HEK293 (cell line): ENCODE results near the gene FLT4.

Experiments used
- CTCF ChIA-PET: fragments of 350-600 bp; formaldehyde crosslinking; extraction: SDS; loops from one replicate; lab custom pipeline; 2021; ENCODE audit warnings: antibody characterized with exemption; lab: Yijun Ruan, JAX
- POLR2A ChIA-PET: fragments of 300-600 bp; formaldehyde crosslinking; extraction: SDS; loops from one replicate; lab custom pipeline; 2020; ENCODE audit warnings: antibody characterized with exemption, inconsistent platforms; lab: Yijun Ruan, JAX
- H3K27ac ChIP-seq: fragments of 200-500 bp; sonication (Bioruptor generic); 2 replicates; pipeline ENCODE4 v1.5.1; 2014; ENCODE audit warnings: low read depth, low read length, control low read depth, inconsistent platforms; ENCODE audit errors: extremely low read depth
- H3K36me3 ChIP-seq, 2 experiments: fragments of 200-500 bp in 1 of 2; sonication (Bioruptor generic) in 1 of 2; 1 replicate in 1 of 2; 2 replicates in 1 of 2; pipeline ENCODE4 v1.5.1; 2014 to 2017; ENCODE audit warnings: inconsistent platforms in 2 of 2, low read length in 2 of 2; ENCODE audit not compliant: control insufficient read depth in 2 of 2, insufficient read depth in 1 of 2
- H3K4me1 ChIP-seq: fragments of 200-500 bp; sonication (Bioruptor generic); 2 replicates; pipeline ENCODE4 v1.5.1; 2014; ENCODE audit warnings: mild to moderate bottlenecking, low read length, inconsistent platforms; ENCODE audit not compliant: control insufficient read depth, insufficient read depth
- H3K4me3 ChIP-seq: 2 replicates; pipeline ENCODE4 v1.5.1; 2011; ENCODE audit warnings: low read depth, mild to moderate bottlenecking, control low read depth, low read length, moderate library complexity
- H3K9me3 ChIP-seq: fragments of 200-500 bp; sonication (Bioruptor generic); 2 replicates; pipeline ENCODE4 v1.5.1; 2014; ENCODE audit warnings: low read depth, low read length, inconsistent platforms; ENCODE audit not compliant: control insufficient read depth, insufficient read depth
- HOXA7 ChIP-seq: sonication (generic); formaldehyde crosslinking; IDR thresholded peaks from 2 replicates; pipeline ENCODE4 v1.8.1; 2022; ENCODE audit warnings: missing genetic modification reagents, borderline replicate concordance
- KLF1 ChIP-seq: fragments of 450-650 bp; formaldehyde crosslinking; IDR thresholded peaks from 2 replicates; pipeline ENCODE4 v1.5.1; 2016; ENCODE audit warnings: missing biosample characterization, missing genetic modification characterization
- KLF8 ChIP-seq: fragments of 450-650 bp; formaldehyde crosslinking; IDR thresholded peaks from 2 replicates; pipeline ENCODE4 v1.5.1; 2016; ENCODE audit warnings: missing biosample characterization, missing genetic modification characterization
- RBAK ChIP-seq: fragments of 450-650 bp; formaldehyde crosslinking; IDR thresholded peaks from 2 replicates; pipeline ENCODE4 v1.5.1; 2016; ENCODE audit warnings: missing biosample characterization, missing genetic modification characterization
- SCRT1 ChIP-seq: fragments of 450-650 bp; formaldehyde crosslinking; IDR thresholded peaks from 2 replicates; pipeline ENCODE4 v1.5.1; 2016; ENCODE audit warnings: missing biosample characterization, missing genetic modification characterization, borderline replicate concordance
- SCRT2 ChIP-seq: fragments of 450-650 bp; formaldehyde crosslinking; IDR thresholded peaks from 2 replicates; pipeline ENCODE4 v1.5.1; 2016; ENCODE audit warnings: missing biosample characterization, missing genetic modification characterization
- SETDB1 ChIP-seq: IDR thresholded peaks from one replicate; pipeline ENCODE4 v1.6.1; 2017; ENCODE audit warnings: mild to moderate bottlenecking, low read length, moderate library complexity, mixed read lengths; ENCODE audit not compliant: insufficient read length
- YY1 ChIP-seq: fragments of 450-650 bp; formaldehyde crosslinking; IDR thresholded peaks from 2 replicates; pipeline ENCODE4 v1.5.1; 2018; ENCODE audit warnings: missing biosample characterization, missing genetic modification characterization
- ZEB2 ChIP-seq: fragments of 450-650 bp; formaldehyde crosslinking; IDR thresholded peaks from 2 replicates; pipeline ENCODE4 v1.5.1; 2016; ENCODE audit warnings: missing biosample characterization, missing genetic modification characterization
- ZIC2 ChIP-seq: fragments of 450-650 bp; formaldehyde crosslinking; IDR thresholded peaks from 2 replicates; pipeline ENCODE4 v1.5.1; 2016; ENCODE audit warnings: missing biosample characterization, missing genetic modification characterization
- ZNF114 ChIP-seq: fragments of 450-650 bp; formaldehyde crosslinking; IDR thresholded peaks from 2 replicates; pipeline ENCODE4 v1.5.0; 2017; ENCODE audit warnings: missing biosample characterization, missing genetic modification characterization
- ZNF155 ChIP-seq: fragments of 450-650 bp; formaldehyde crosslinking; IDR thresholded peaks from 2 replicates; pipeline ENCODE4 v1.5.1; 2016; ENCODE audit warnings: missing biosample characterization, missing genetic modification characterization
- ZNF23 ChIP-seq: fragments of 450-650 bp; formaldehyde crosslinking; IDR thresholded peaks from 2 replicates; pipeline ENCODE4 v1.5.1; 2016; ENCODE audit warnings: missing biosample characterization, missing genetic modification characterization, borderline replicate concordance
- ZNF292 ChIP-seq: fragments of 450-650 bp; formaldehyde crosslinking; IDR thresholded peaks from 2 replicates; pipeline ENCODE4 v1.5.1; 2016; ENCODE audit warnings: low read depth, missing biosample characterization, missing genetic modification characterization, borderline replicate concordance
- ZNF354C ChIP-seq: fragments of 450-650 bp; formaldehyde crosslinking; IDR thresholded peaks from 2 replicates; pipeline ENCODE4 v1.5.1; 2016; ENCODE audit warnings: missing biosample characterization, missing genetic modification characterization, low read depth, borderline replicate concordance
- ZNF394 ChIP-seq: fragments of 450-650 bp; formaldehyde crosslinking; IDR thresholded peaks from 2 replicates; pipeline ENCODE4 v1.5.1; 2016; ENCODE audit warnings: missing biosample characterization, missing genetic modification characterization, mild to moderate bottlenecking, moderate library complexity, borderline replicate concordance
- ZNF530 ChIP-seq: fragments of 450-650 bp; formaldehyde crosslinking; IDR thresholded peaks from 2 replicates; pipeline ENCODE4 v1.5.1; 2016; ENCODE audit warnings: low read depth, missing biosample characterization, missing genetic modification characterization
- ZNF544 ChIP-seq: fragments of 450-650 bp; formaldehyde crosslinking; IDR thresholded peaks from 2 replicates; pipeline ENCODE4 v1.5.0; 2017; ENCODE audit warnings: missing biosample characterization, missing genetic modification characterization
- ZNF560 ChIP-seq: fragments of 450-650 bp; formaldehyde crosslinking; IDR thresholded peaks from 2 replicates; pipeline ENCODE4 v1.5.1; 2017; ENCODE audit warnings: missing biosample characterization, missing genetic modification characterization, borderline replicate concordance
- ZNF610 ChIP-seq: fragments of 450-650 bp; formaldehyde crosslinking; IDR thresholded peaks from 2 replicates; pipeline ENCODE4 v1.5.1; 2016; ENCODE audit warnings: missing biosample characterization, missing genetic modification characterization, borderline replicate concordance
- ZNF707 ChIP-seq: fragments of 450-650 bp; formaldehyde crosslinking; IDR thresholded peaks from 2 replicates; pipeline ENCODE4 v1.5.1; 2016; ENCODE audit warnings: missing biosample characterization, missing genetic modification characterization
- ZNF837 ChIP-seq: fragments of 450-650 bp; formaldehyde crosslinking; IDR thresholded peaks from 2 replicates; pipeline ENCODE4 v1.5.1; 2016; ENCODE audit warnings: missing biosample characterization, missing genetic modification characterization
- ZNF843 ChIP-seq: fragments of 450-650 bp; formaldehyde crosslinking; IDR thresholded peaks from 2 replicates; pipeline ENCODE4 v1.5.1; 2016; ENCODE audit warnings: missing biosample characterization, missing genetic modification characterization
- ZSCAN30 ChIP-seq: fragments of 450-650 bp; IDR thresholded peaks from 2 replicates; pipeline ENCODE4 v1.5.1; 2018; ENCODE audit warnings: missing biosample characterization, mild to moderate bottlenecking, missing genetic modification characterization, moderate library complexity
- TF ChIP-seq, protein P1 (sequence below): fragments of 450-650 bp; formaldehyde crosslinking; IDR thresholded peaks from 2 replicates; pipeline ENCODE4 v1.5.1; 2016; ENCODE audit warnings: missing biosample characterization, missing genetic modification characterization
- TF ChIP-seq, protein P2 (sequence below): fragments of 450-650 bp; formaldehyde crosslinking; IDR thresholded peaks from 2 replicates; pipeline ENCODE4 v1.5.1; 2016; ENCODE audit warnings: missing biosample characterization, missing genetic modification characterization
- TF ChIP-seq, protein P3 (sequence below): fragments of 450-650 bp; formaldehyde crosslinking; IDR thresholded peaks from 2 replicates; pipeline ENCODE4 v1.5.1; 2017; ENCODE audit warnings: missing biosample characterization, missing genetic modification characterization

The FLT4 gene

DNA sequence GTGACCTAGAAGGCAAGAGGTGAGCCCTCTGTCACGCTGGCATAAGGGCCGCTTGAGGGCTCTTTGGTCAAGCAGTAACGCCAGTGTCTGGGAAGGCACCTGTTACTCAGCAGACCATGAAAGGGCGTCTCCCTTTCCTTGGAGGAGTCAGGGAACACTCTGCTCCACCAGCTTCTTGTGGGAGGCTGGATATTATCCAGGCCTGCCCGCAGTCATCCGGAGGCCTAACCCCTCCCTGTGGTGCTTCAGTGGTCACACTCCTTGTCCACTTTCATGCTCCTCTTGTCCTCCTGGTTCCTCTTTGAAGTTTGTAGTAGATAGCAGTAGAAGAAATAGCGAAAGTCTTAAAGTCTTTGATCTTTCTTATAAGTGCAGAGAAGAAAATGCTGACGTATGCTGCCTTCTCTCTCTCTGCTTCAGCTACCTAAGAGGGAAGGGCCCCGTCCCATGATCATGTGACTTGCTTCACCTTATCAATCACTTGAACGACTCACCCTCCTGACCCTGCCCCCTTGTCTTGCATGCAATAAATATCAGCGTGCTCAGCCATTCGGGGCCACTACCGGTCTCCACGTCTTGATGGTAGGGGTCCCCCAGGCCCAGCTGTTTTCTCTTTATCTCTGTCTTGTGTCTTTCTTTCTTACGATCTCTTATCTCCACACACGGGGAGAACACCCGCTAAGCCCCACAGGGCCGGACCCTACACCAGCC lies 41.4 kb downstream of the FLT4 start:
- POLR2A ChIA-PET = no interaction called here
- no peaks in the 10 kb centered on the region for H3K9me3 ChIP-seq
- H3K36me3 ChIP-seq = peaks cover 0 to 16% of the 10 kb centered on the region in 2 experiments; a peak in 2 of 3 replicates
- CTCF ChIA-PET = no interaction called here
- no peak for TF ChIP-seq ZNF292 (tag by site-specific recombination)
- TF ChIP-seq ZEB2 (tag by site-specific recombination) = no peak
- peak; percentile 54; the same call in 1 of the 2 replicates for TF ChIP-seq SCRT2 (tag by site-specific recombination)
- TF ChIP-seq ZNF837 = no peak
- no peak for TF ChIP-seq ZNF707 (tag by site-specific recombination)
- TF ChIP-seq KLF1 (tag by site-specific recombination) = no peak
- no peak overlapping the region for H3K4me3 ChIP-seq
- no peak overlapping the region for H3K27ac ChIP-seq
- no peaks in the 10 kb centered on the region for H3K4me1 ChIP-seq

DNA sequence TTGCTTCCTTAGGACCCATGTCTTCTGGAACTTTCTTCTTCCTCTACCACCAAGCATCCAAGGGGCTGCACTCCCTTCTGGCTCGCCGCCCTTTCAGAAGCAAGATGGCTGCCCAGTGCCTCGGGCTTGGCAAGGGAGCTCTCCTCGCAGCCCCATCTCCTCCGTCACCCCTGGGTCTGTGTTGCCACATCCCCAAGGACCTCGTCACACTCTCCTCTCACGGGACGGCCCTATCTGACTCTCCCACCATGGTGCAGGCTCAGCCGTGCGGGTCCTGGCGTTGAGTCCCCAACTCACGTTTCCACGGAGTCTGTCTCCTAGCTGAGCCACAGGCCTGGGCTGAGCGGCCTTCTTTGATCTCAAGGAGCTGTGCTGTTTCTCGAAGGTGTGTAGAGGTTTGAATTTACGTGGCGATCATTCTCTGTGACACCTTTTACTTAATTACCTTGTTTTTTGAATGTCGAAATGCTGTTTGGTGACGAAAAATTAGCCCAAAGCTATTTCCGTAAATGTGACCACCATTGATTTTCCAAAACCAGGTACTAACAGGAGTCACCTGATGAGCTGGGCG lies 43.1 kb downstream of the FLT4 start:
- Histone ChIP-seq H3K27ac (no peak overlapping the region), H3K9me3 (no peaks in the 10 kb centered on the region), H3K36me3 (peaks cover 0 to 7% of the 10 kb centered on the region in 2 experiments; a peak in 2 of 3 replicates), H3K4me3 (no peak overlapping the region), H3K4me1 (no peaks in the 10 kb centered on the region)
- TF ChIP-seq ZNF354C (tag by site-specific recombination) = no peak
- TF ChIP-seq SCRT1 (tag by site-specific recombination) = no peak
- no peak for TF ChIP-seq ZNF23 (tag by site-specific recombination)
- no peak for TF ChIP-seq ZNF843
- no peak for TF ChIP-seq KLF8 (tag by site-specific recombination)
- TF ChIP-seq ZNF394 (tag by site-specific recombination) = no peak
- ChIA-PET CTCF (interaction anchor here (0.6 to 1.8 kb wide), 31 partner anchors 9 to 1238 kb away, joined by 3 to 7 read pairs (median 3); no protein-coding TSS in a partner anchor), POLR2A (no interaction called here)

DNA sequence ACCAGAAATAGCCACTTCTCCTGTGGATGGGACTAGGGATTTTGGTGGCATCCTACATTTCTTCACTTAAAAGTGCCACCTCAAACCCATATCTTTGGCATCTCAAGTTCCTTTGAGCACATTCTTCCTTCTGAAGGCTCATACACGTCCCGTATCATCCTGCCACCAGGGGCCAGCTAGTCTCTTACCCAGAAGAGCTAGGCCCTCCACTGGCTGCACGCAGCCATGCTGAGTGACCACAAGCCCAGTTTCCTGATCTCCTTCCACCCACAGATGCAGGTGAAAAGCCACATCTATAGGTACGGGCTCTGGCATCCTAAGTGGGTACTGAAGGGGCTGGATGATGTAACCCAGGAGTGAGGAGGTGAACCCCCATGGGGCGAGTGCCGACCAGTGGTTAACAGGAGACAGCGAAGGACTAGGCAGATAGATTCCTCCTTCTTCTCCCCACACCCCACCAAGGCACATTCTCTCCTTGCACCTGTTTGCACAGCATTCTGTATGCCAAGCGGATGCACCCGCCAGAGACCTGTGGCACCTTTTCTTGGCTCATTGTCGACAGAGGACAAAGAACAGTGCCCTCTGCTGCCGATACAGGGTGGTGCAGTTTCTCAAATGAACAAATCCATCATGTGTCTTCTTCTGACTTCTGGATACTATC lies 43.7 kb downstream of the FLT4 start:
- Histone ChIP-seq H3K4me3 (no peak overlapping the region), H3K27ac (no peak overlapping the region), H3K4me1 (no peaks in the 10 kb centered on the region), H3K9me3 (no peaks in the 10 kb centered on the region), H3K36me3 (peaks cover 0 to 7% of the 10 kb centered on the region in 2 experiments; a peak in 2 of 3 replicates)
- ChIA-PET CTCF (interaction anchor here (0.6 to 1.8 kb wide), 18 partner anchors 9 to 640 kb away, joined by 3 to 7 read pairs (median 4); no protein-coding TSS in a partner anchor), POLR2A (no interaction called here)
- TF ChIP-seq YY1 (tag by site-specific recombination) = no peak
- TF ChIP-seq ZNF114 (tag by site-specific recombination) = no peak
- TF ChIP-seq, protein P1, sequence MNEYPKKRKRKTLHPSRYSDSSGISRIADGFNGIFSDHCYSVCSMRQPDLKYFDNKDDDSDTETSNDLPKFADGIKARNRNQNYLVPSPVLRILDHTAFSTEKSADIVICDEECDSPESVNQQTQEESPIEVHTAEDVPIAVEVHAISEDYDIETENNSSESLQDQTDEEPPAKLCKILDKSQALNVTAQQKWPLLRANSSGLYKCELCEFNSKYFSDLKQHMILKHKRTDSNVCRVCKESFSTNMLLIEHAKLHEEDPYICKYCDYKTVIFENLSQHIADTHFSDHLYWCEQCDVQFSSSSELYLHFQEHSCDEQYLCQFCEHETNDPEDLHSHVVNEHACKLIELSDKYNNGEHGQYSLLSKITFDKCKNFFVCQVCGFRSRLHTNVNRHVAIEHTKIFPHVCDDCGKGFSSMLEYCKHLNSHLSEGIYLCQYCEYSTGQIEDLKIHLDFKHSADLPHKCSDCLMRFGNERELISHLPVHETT = no peak
- TF ChIP-seq ZIC2 = no peak
- TF ChIP-seq ZNF530 (tag by site-specific recombination) = no peak
- no peak for TF ChIP-seq KLF1 (tag by site-specific recombination)
- TF ChIP-seq SETDB1 = no peak
- TF ChIP-seq ZNF155 (tag by site-specific recombination) = no peak
- TF ChIP-seq ZSCAN30 (tag by site-specific recombination) = no peak
- no peak for TF ChIP-seq ZNF610 (tag by site-specific recombination)
- TF ChIP-seq ZNF544 (tag by site-specific recombination) = no peak
- TF ChIP-seq, protein P2, sequence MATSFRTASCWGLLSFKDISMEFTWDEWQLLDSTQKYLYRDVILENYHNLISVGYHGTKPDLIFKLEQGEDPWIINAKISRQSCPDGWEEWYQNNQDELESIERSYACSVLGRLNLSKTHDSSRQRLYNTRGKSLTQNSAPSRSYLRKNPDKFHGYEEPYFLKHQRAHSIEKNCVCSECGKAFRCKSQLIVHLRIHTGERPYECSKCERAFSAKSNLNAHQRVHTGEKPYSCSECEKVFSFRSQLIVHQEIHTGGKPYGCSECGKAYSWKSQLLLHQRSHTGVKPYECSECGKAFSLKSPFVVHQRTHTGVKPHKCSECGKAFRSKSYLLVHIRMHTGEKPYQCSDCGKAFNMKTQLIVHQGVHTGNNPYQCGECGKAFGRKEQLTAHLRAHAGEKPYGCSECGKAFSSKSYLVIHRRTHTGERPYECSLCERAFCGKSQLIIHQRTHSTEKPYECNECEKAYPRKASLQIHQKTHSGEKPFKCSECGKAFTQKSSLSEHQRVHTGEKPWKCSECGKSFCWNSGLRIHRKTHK (tag by site-specific recombination) = no peak
- TF ChIP-seq RBAK (tag by site-specific recombination) = no peak
- TF ChIP-seq ZNF560 (tag by site-specific recombination) = no peak
- TF ChIP-seq HOXA7 (CRISPR knock-in tag) = no peak
- TF ChIP-seq ZNF843 = 0 out of 2 replicates have a peak, but pooled peaks have one; percentile 15
- TF ChIP-seq, protein P3, sequence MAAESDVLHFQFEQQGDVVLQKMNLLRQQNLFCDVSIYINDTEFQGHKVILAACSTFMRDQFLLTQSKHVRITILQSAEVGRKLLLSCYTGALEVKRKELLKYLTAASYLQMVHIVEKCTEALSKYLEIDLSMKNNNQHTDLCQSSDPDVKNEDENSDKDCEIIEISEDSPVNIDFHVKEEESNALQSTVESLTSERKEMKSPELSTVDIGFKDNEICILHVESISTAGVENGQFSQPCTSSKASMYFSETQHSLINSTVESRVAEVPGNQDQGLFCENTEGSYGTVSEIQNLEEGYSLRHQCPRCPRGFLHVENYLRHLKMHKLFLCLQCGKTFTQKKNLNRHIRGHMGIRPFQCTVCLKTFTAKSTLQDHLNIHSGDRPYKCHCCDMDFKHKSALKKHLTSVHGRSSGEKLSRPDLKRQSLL = no peak
